Measurements from ENCODE around the gene OFD1.

GRCh38 chrX:13815664-13816063, 81.1 kb downstream of the OFD1 start:
- TF ChIP-seq YY1 (IDR thresholded peaks at IDR 0.05; ENCODE audit: insufficient read depth, insufficient read length) (no peak), ZNF274 (IDR thresholded peaks at IDR 0.05; ENCODE audit: low read depth, low read length) (no peak), SUZ12 (IDR thresholded peaks at IDR 0.05; ENCODE audit: extremely low read depth, insufficient read depth, insufficient read length) (no peak)
